GM12801 (cell line): ENCODE results near the gene NXN.

Source experiments
- CTCF ChIP-seq: IDR thresholded peaks from one replicate; pipeline ENCODE4 v1.5.1; 2011; ENCODE audit warnings: control low read depth; ENCODE audit not compliant: insufficient read length; ENCODE audit errors: extremely low read depth

The NXN gene

GRCh38 chr17:979539-980405 is at the start of gene NXN:
TSS of gene NXN (minus strand) at chr17:979776.
- no peak for TF ChIP-seq CTCF

- TF ChIP-seq CTCF, result no peak
Observed at GRCh38 chr17:1027044-1027443, 47.5 kb upstream of the NXN start.

- TF ChIP-seq CTCF, result no peak
Observed at GRCh38 chr17:1026599-1026975, 47.0 kb upstream of the NXN start.

GRCh38 chr17:1025733-1026598 is 46.4 kb upstream of the NXN start:
- no peak for TF ChIP-seq CTCF

GRCh38 chr17:1024076-1024475 is 44.5 kb upstream of the NXN start:
- TF ChIP-seq CTCF, result no peak

GRCh38 chr17:1022278-1023024 is 42.9 kb upstream of the NXN start:
- TF ChIP-seq CTCF, result no peak

- TF ChIP-seq CTCF, result no peak
Observed at GRCh38 chr17:1021147-1021546, 41.6 kb upstream of the NXN start.
